Measurements from ENCODE around the gene CDH6.

CDH6 gene

DNA sequence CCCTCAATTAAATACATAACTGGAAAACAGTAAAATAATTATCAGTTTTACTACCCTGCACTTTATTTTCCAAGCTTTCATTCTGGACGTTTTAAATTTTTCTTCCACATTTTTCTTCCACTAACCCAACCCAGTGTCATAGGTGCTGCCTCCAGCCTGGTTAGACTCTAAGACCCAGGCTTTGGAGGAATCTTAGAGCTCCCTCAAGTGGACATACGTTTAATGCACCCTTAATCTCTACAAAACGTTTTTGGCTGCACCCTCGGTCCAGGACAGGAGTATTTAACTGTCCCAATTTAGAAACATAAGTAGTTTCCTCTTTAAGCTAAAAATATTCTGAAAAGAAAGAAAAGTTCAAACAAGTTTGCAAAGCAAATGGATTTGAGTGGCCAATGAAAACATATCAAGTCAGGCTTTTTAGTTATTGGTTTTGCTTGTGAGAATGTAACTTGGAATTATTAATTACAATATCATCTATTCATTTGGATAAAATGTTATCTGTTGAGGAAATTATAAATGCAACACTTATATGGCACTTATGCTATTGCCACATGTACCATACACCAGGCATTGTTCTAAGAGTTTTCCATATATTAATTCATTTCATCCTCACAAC is 38.9 kb downstream of the CDH6 start:
- DNase-seq (ENCODE audit: low read depth), result peak; percentile 70
- no peak overlapping the region for H3K4me3 ChIP-seq (ENCODE audit: low read depth, low read length)
- no peak for TF ChIP-seq POLR2A (IDR thresholded peaks at IDR 0.05; ENCODE audit: extremely low read depth, insufficient read length)
- TF ChIP-seq, protein P1, sequence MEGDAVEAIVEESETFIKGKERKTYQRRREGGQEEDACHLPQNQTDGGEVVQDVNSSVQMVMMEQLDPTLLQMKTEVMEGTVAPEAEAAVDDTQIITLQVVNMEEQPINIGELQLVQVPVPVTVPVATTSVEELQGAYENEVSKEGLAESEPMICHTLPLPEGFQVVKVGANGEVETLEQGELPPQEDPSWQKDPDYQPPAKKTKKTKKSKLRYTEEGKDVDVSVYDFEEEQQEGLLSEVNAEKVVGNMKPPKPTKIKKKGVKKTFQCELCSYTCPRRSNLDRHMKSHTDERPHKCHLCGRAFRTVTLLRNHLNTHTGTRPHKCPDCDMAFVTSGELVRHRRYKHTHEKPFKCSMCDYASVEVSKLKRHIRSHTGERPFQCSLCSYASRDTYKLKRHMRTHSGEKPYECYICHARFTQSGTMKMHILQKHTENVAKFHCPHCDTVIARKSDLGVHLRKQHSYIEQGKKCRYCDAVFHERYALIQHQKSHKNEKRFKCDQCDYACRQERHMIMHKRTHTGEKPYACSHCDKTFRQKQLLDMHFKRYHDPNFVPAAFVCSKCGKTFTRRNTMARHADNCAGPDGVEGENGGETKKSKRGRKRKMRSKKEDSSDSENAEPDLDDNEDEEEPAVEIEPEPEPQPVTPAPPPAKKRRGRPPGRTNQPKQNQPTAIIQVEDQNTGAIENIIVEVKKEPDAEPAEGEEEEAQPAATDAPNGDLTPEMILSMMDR (IDR thresholded peaks at IDR 0.05; ENCODE audit: low read depth, low read length), result peak; percentile 84

DNA sequence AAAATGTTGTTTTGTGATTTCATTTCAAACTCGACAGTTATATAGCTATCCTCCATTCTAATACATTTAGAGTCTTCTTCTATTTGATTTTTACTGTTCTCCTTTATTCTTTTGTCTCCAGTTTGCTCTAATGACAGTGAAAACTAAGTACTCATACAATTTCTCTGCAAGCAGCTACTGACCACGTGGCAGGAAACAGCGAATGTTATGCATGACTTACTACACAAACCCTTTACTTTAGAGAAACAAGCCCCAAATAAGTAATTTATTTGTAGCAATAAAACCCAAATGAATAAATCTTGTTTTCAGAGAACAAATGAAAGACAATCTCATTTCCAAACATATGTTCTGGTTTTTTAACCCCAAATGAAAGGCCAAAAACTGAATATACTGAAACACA is 41.9 kb downstream of the CDH6 start:
- no peak for DNase-seq (ENCODE audit: low read depth)

DNA sequence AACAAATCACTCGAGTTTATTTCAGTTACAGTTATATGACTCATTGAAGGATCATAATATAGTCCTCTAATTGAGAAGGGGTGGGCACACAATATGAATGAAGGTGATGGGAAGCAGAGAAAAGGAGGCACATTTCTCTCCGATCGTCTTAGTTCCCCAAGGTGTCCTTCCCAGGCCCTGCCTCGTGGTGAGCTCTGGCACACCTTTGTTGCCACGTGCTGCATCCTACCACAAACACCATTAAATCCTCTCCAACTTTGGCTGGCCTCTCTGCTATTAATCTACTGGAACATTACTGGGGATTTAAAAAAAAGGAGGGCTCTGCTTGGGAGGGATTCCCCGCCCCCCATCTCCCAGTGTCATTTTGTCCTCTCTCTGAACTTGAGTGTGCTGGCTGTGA is 42.9 kb downstream of the CDH6 start:
- DNase-seq (ENCODE audit: low read depth), result no peak
- H3K4me3 ChIP-seq (ENCODE audit: low read depth, low read length), result no peak overlapping the region
- no peak for TF ChIP-seq POLR2A (IDR thresholded peaks at IDR 0.05; ENCODE audit: extremely low read depth, insufficient read length)
- TF ChIP-seq, protein P2, sequence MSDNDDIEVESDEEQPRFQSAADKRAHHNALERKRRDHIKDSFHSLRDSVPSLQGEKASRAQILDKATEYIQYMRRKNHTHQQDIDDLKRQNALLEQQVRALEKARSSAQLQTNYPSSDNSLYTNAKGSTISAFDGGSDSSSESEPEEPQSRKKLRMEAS (IDR thresholded peaks at IDR 0.05; ENCODE audit: low read depth, low read length), result 0 out of 2 replicates have a peak, but pooled peaks have one; percentile 19

More for the DNA sequence above, 41.9 kb downstream of the CDH6 start:
- H3K4me3 ChIP-seq (ENCODE audit: low read depth, low read length), result no peak overlapping the region
- TF ChIP-seq MYC (IDR thresholded peaks at IDR 0.05; ENCODE audit: low read depth, low read length) (no peak), POLR2A (IDR thresholded peaks at IDR 0.05; ENCODE audit: extremely low read depth, insufficient read length) (no peak)
- TF ChIP-seq, protein P1 (IDR thresholded peaks at IDR 0.05; ENCODE audit: low read depth, low read length), result no peak
- TF ChIP-seq, protein P2 (IDR thresholded peaks at IDR 0.05; ENCODE audit: low read depth, low read length), result no peak

DNA sequence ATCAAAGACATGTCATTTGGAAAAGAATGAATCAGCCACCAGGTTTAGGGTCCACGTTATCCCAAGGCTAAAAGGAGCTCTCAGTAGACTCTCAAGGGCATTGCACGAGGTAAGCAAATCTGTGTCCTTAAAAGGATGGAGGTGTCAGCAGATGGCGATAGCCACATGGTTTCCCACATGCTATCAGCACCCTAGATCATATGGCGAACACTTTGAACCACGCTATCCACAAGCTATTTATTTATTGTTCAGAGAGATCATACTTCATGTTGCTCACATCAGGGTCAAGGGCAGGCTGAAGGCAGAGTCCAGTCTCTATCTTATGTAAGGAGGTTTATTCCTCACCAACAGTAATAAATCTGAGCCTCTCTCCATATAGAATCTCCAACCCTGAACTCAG is 43.7 kb downstream of the CDH6 start:
- peak; percentile 51 for DNase-seq (ENCODE audit: low read depth)
- TF ChIP-seq, protein P2 (IDR thresholded peaks at IDR 0.05; ENCODE audit: low read depth, low read length), result peak; percentile 73
- TF ChIP-seq MYC (IDR thresholded peaks at IDR 0.05; ENCODE audit: low read depth, low read length) (no peak), POLR2A (IDR thresholded peaks at IDR 0.05; ENCODE audit: extremely low read depth, insufficient read length) (no peak)
- TF ChIP-seq, protein P1 (IDR thresholded peaks at IDR 0.05; ENCODE audit: low read depth, low read length), result no peak
- no peak overlapping the region for H3K4me3 ChIP-seq (ENCODE audit: low read depth, low read length)

DNA sequence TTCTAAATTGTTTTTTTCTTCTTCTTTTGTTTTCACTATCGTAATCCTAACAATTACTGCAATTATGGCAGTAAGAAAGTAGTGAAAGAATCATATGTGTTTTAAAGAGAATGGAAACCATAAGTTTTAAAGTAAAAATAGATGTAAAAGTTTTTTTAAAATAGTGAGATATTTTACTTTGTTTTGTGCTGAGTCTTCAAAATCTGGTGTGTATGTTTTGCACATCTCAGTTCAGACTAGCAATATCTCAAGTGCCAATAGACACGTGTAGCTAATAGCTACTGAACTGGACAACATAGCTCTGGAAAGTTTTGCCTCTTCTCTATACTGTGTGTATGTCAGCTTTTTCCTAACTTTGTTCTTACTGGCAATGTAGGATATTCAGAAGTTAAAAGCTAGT is 45.0 kb downstream of the CDH6 start:
- TF ChIP-seq MYC (IDR thresholded peaks at IDR 0.05; ENCODE audit: low read depth, low read length), result no peak
- no peak for DNase-seq (ENCODE audit: low read depth)
- H3K4me3 ChIP-seq (ENCODE audit: low read depth, low read length), result no peak overlapping the region

DNA sequence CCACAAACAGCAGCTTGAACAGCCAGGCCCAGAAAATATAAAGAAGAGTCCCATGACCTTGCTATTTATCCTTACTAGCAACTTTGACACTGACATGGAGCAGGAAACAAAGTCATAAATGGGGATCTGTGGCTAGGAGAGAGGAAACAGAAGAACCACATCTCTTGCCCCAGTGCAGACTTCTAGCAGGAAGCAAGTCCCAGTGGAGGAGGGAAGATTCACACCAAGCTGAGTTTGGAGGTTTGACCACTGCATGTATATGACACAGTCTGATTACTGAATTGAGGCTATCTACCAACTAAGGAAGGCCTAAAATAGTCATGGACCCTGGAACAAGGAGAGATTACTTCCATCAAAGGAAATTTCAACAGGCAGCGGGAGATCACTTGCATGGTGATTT is 51.4 kb downstream of the CDH6 start:
- TF ChIP-seq, protein P2 (IDR thresholded peaks at IDR 0.05; ENCODE audit: low read depth, low read length), result no peak
- no peak for TF ChIP-seq MYC (IDR thresholded peaks at IDR 0.05; ENCODE audit: low read depth, low read length)
- TF ChIP-seq, protein P1 (IDR thresholded peaks at IDR 0.05; ENCODE audit: low read depth, low read length), result no peak
- DNase-seq (ENCODE audit: low read depth), result peak; percentile 10
- no peak overlapping the region for H3K4me3 ChIP-seq (ENCODE audit: low read depth, low read length)

DNA sequence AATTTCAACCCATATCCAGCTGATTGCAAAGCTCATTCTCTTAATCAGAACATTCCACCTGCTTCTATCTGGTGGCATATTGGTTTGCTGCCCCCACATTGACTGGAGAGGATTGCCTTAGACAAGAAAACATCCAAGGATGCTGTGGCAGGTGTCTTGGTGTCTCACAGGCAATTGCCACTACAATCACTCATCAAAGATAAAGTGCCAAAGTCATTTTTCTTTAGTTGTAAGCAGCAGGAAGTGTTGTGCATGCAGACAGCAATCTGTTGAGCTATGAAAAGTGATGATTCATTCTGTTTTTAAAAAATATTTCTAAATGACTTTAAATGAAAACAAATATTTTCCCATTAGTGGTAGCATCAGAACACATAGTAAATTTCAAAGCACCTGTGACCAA is 53.9 kb downstream of the CDH6 start:
- H3K4me3 ChIP-seq (ENCODE audit: low read depth, low read length), result no peak overlapping the region
- DNase-seq (ENCODE audit: low read depth), result no peak
- TF ChIP-seq, protein P1 (IDR thresholded peaks at IDR 0.05; ENCODE audit: low read depth, low read length), result no peak
- no peak for TF ChIP-seq MYC (IDR thresholded peaks at IDR 0.05; ENCODE audit: low read depth, low read length)

Data from NB4 (cell line).